Measurements from ENCODE around the gene USP31.

DNA sequence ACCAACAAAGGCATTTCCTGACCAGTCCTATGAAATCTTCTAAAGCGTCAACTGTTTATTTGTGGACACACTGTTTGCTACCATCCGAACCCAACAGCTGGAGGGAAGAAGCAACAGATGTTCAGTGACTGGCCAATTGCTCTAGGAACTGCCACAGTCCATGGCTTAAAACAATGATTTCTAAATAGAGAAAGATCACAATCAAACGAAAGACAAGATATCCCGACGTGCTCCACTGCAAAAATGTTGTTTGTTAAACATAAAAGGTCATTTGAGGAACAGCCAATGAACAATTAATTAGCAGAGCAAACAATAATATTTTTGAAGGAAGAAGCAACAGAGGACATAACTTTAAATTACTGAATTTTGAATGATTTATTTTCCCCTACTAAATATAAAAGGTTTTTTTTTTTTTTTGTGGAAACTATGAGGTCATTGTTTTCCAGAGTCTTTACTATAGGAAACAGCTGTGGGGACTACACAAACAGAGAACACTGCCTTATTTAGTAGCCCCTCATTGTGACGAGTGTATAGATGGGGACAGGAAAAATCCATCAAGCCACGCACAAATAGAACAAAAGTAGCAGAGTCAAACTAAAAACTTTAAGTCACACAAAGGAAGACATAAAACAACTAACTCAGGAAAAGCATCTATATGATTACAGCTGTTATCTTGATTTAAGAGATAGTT lies 17.2 kb downstream of the USP31 start:
- TF ChIP-seq RFX5 (IDR thresholded peaks at IDR 0.05) (no peak), CEBPB (IDR thresholded peaks at IDR 0.05) (no peak), RCOR1 (IDR thresholded peaks at IDR 0.05; ENCODE audit: low read depth, low read length) (no peak), EP300 (IDR thresholded peaks at IDR 0.05) (no peak), POLR2A (IDR thresholded peaks at IDR 0.05; ENCODE audit: low read length) (no peak), MAFK (IDR thresholded peaks at IDR 0.05; ENCODE audit: partially characterized antibody) (no peak), HOXB5 (CRISPR knock-in tag; IDR thresholded peaks at IDR 0.05) (no peak)
- TF ChIP-seq, protein P1, sequence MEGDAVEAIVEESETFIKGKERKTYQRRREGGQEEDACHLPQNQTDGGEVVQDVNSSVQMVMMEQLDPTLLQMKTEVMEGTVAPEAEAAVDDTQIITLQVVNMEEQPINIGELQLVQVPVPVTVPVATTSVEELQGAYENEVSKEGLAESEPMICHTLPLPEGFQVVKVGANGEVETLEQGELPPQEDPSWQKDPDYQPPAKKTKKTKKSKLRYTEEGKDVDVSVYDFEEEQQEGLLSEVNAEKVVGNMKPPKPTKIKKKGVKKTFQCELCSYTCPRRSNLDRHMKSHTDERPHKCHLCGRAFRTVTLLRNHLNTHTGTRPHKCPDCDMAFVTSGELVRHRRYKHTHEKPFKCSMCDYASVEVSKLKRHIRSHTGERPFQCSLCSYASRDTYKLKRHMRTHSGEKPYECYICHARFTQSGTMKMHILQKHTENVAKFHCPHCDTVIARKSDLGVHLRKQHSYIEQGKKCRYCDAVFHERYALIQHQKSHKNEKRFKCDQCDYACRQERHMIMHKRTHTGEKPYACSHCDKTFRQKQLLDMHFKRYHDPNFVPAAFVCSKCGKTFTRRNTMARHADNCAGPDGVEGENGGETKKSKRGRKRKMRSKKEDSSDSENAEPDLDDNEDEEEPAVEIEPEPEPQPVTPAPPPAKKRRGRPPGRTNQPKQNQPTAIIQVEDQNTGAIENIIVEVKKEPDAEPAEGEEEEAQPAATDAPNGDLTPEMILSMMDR (IDR thresholded peaks at IDR 0.05): no peak

All from A549 (cell line).